K562 (cell line): ENCODE measurements around the gene B3GLCT. TPM values are rescaled to one million over a fixed set of nuclear protein-coding genes. Genes with fewer than 3 reads are reported as not detected.

Source experiments
- ATAC-seq: fragments of 200-7000 bp; cut with Tn5 transposase; 3 replicates; pipeline ENCODE4 v1.9.1; 2020; ENCODE audit warnings: moderate library complexity
- BruUV-seq: library from RNA; stranded (reverse); fragments of 400-500 nt; replicated peaks from 2 replicates; lab custom pipeline; 2021; lab: Mats Ljungman, UMichigan
- CTCF ChIA-PET: fragments of 300-600 bp; formaldehyde crosslinking; extraction: SDS; loops from one replicate; lab custom pipeline; 2021; ENCODE audit warnings: low intra/inter-chr PET ratio; lab: Yijun Ruan, JAX
- POLR2A ChIA-PET: fragments of 300-600, 350-650 bp; sonication (Branson Sonifier 250); formaldehyde crosslinking; extraction: SDS; loops from one replicate; lab custom pipeline; 2021; ENCODE audit warnings: antibody characterized with exemption, inconsistent platforms; lab: Yijun Ruan, JAX
- DNase-seq, 4 experiments: peaks; one replicate each; pipeline versions ENCODE4 v3.0.0 to v3.0.0-alpha.2; 2011 to 2018; ENCODE audit warnings: low spot score in 3 of 4, mixed read lengths in 3 of 4; ENCODE audit errors: extremely low read depth in 1 of 4
- FAIRE-seq: peaks from 2 replicates; lab custom pipeline; 2011; peaks lifted over from hg19 to GRCh38; lab: Jason Lieb, UNC
- H2AFZ ChIP-seq: 2 replicates; pipeline ENCODE4 v1.6.0; 2011; ENCODE audit warnings: low read depth, low read length, control low read depth, inconsistent platforms
- H3K27ac ChIP-seq: fragments of 200-600 bp; 3 replicates; pipeline ENCODE4 v1.8.0; 2011; ENCODE audit warnings: low read depth, mild to moderate bottlenecking, control low read depth, inconsistent platforms, low read length, moderate library complexity, mixed read lengths; ENCODE audit errors: extremely low read depth
- H3K27me3 ChIP-seq, 2 experiments: fragments of 300-600 bp in 1 of 2; 2 replicates in 1 of 2; 3 replicates in 1 of 2; pipeline versions ENCODE4 v1.6.0 to v1.8.0; 2011; ENCODE audit warnings: inconsistent platforms in 2 of 2, low read length in 2 of 2, mild to moderate bottlenecking in 1 of 2, mixed read lengths in 1 of 2, moderate library complexity in 1 of 2; ENCODE audit not compliant: control insufficient read depth in 2 of 2, insufficient read depth in 2 of 2
- H3K36me3 ChIP-seq: fragments of 300-600 bp; 3 replicates; pipeline ENCODE4 v1.8.0; 2011; ENCODE audit warnings: mild to moderate bottlenecking, low read length, inconsistent platforms; ENCODE audit not compliant: control insufficient read depth, insufficient read depth
- H3K4me1 ChIP-seq, 2 experiments: fragments of 200-600 bp in 1 of 2; replicated peaks in 1 of 2; 2 replicates in 1 of 2; 3 replicates in 1 of 2; pipeline versions ENCODE4 v1.5.1 to v1.8.0; 2011; ENCODE audit warnings: inconsistent platforms in 2 of 2, low read length in 2 of 2, mild to moderate bottlenecking in 1 of 2, mixed read lengths in 1 of 2, moderate library complexity in 1 of 2; ENCODE audit not compliant: control insufficient read depth in 2 of 2, insufficient read depth in 2 of 2
- H3K4me2 ChIP-seq: 2 replicates; pipeline ENCODE4 v1.6.1; 2011; ENCODE audit warnings: low read length, control low read depth, inconsistent platforms, mixed read lengths; ENCODE audit not compliant: insufficient read depth
- H3K4me3 ChIP-seq: fragments of 200-600 bp; sonication (generic), shearing (Covaris generic); 2 replicates; pipeline ENCODE4 v1.5.1; 2016; ENCODE audit warnings: control low read depth, inconsistent platforms
- H3K79me2 ChIP-seq: fragments of 200-600 bp; 3 replicates; pipeline ENCODE4 v1.8.0; 2011; ENCODE audit warnings: low read length, inconsistent platforms; ENCODE audit not compliant: control insufficient read depth, insufficient read depth
- H3K9ac ChIP-seq, 2 experiments: 2 replicates each; pipeline versions ENCODE4 v1.6.0 to v1.6.1; 2011; ENCODE audit warnings: low read depth in 2 of 2, low read length in 2 of 2, control low read depth in 1 of 2, inconsistent platforms in 1 of 2, mild to moderate bottlenecking in 1 of 2, mixed read lengths in 1 of 2; ENCODE audit not compliant: insufficient read depth in 1 of 2
- H3K9me1 ChIP-seq: one replicate; pipeline ENCODE4 v1.6.0; 2011; ENCODE audit warnings: inconsistent platforms, mild to moderate bottlenecking, low read length, moderate library complexity; ENCODE audit not compliant: control insufficient read depth, insufficient read depth
- H3K9me3 ChIP-seq: replicated peaks from 2 replicates; pipeline ENCODE4 v1.5.1; 2011; ENCODE audit warnings: low read depth, low read length, inconsistent platforms; ENCODE audit not compliant: control insufficient read depth, insufficient read depth
- H4K20me1 ChIP-seq: replicated peaks from 2 replicates; pipeline ENCODE4 v1.6.1; 2011; ENCODE audit warnings: low read length, inconsistent platforms, mixed read lengths; ENCODE audit not compliant: control insufficient read depth, insufficient read depth
- BRCA1 ChIP-seq, 2 experiments: fragments of 450-650 bp in 1 of 2; sonication (generic) in 1 of 2; formaldehyde crosslinking in 1 of 2; IDR thresholded peaks; 2 replicates each; pipeline versions ENCODE4 v1.5.0 to v1.6.1; 2017 to 2020; ENCODE audit warnings: mild to moderate bottlenecking in 1 of 2, missing genetic modification reagents in 1 of 2
- MCM3 ChIP-seq: fragments of 450-650 bp; IDR thresholded peaks from 2 replicates; pipeline ENCODE4 v1.6.1; 2016
- SAP30 ChIP-seq: fragments of 200-600 bp; sonication (generic); IDR thresholded peaks from 2 replicates; pipeline ENCODE4 v1.6.1; 2012; ENCODE audit warnings: borderline replicate concordance, low read depth, mild to moderate bottlenecking, moderate library complexity, low read length, control low read depth, inconsistent platforms; ENCODE audit not compliant: insufficient read depth, poor library complexity, severe bottlenecking
- ZNF354B ChIP-seq: fragments of 250-450 bp; sonication (Bioruptor Pico); IDR thresholded peaks from 2 replicates; pipeline ENCODE4 v1.4.0; 2020
- WGBS: fragments of 100-300 bp; shearing (Covaris generic); methylation state at CpG from one replicate; pipeline ENCODE4 v1.1.6; 2016; ENCODE audit warnings: low coverage, mixed read lengths; ENCODE audit not compliant: insufficient coverage; ENCODE audit errors: missing lambda C conversion rate; 5-methylcytosine and 5-hydroxymethylcytosine counted together
- in situ Hi-C: fragments of 300-500 bp; cut with MboI; formaldehyde crosslinking; loops from 4 replicates; pipeline ENCODE4 v1.15.0; 2018; ENCODE audit warnings: inconsistent platforms, mixed read lengths
- intact Hi-C: fragments of 100-400 bp; cut with micrococcal nuclease; formaldehyde crosslinking; loops from 2 replicates; pipeline ENCODE4 v1.14.2; 2022
- polyA plus RNA-seq, 8 experiments: library from polyadenylated mRNA; depleted of rRNA in 4 of 8; stranded (reverse) in 5 of 8; unstranded in 3 of 8; fragments of >200 nt; fragmentation: Nextera tagmentation in 2 of 8; fragmentation: Illumina TruSeq in 1 of 8; extraction: Ambion mirVana in 2 of 8; extraction: Trizol in 1 of 8; gene quantifications; 2 replicates each; pipeline versions ENCODE4 v1.2.1 to v1.2.3, GENCODE V29; 2011 to 2014; ENCODE audit warnings: inconsistent platforms in 1 of 8, missing spikeins in 1 of 8
- total RNA-seq, 7 experiments: library from RNA; depleted of rRNA in 6 of 7; stranded (reverse); fragments of >200 nt in 6 of 7; fragmentation: Illumina TruSeq in 2 of 7; extraction: Trizol in 2 of 7; gene quantifications; 2 replicates each; pipeline versions ENCODE4 v1.2.1 to v1.2.3, GENCODE V29; 2011 to 2021; ENCODE audit warnings: low replicate concordance in 1 of 7
- TF ChIP-seq, protein P1 (sequence below): fragments of 450-650 bp; IDR thresholded peaks from 2 replicates; pipeline ENCODE4 v1.6.1; 2016; ENCODE audit warnings: mild to moderate bottlenecking
- TF ChIP-seq, protein P2 (sequence below): fragments of 450-650 bp; formaldehyde crosslinking; IDR thresholded peaks from 2 replicates; pipeline ENCODE4 v1.4.0; 2022; ENCODE audit warnings: missing genetic modification characterization
- TF ChIP-seq, protein P3 (sequence below): sonication (generic); formaldehyde crosslinking; IDR thresholded peaks from 2 replicates; pipeline ENCODE4 v1.8.0; 2022; ENCODE audit warnings: mild to moderate bottlenecking, missing genetic modification reagents, borderline replicate concordance

The B3GLCT gene
- total and polyA plus RNA-seq, 9 of the 15 experiments (the other 6 are each of a cell fraction or from before 2014, with no cell fraction given) = 1.1 to 5.1 (median 2.9) TPM

DNA sequence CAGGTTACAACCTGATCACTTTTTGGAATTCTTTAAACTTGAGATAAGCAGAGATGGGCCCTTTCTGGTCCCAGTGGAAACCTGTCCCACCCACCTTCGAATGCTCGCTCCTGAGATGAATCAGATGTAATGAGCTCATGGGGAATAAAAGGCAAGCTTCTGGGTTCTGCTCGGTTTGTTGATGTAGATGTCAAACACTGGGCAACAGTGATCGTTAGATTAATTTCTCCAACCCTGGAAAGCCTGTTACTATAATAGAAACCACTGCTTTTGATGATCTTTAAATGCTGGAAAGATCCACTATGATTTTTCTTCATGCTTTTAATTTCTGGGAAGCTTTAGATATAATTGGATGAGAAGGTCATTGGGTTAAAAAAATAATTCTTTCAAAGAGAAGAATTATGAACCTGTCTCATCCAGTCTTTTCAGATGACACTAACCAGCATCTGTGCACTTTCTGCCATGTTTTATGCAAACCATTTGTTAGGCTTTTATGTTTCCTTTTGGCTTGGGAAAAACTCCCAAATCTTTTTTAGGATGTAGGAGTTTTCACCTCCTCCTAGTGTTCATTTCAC lies 49.3 kb downstream of the B3GLCT start:
- WGBS = 31% methylated on average over 4 of the region's 4 CpGs
- intact Hi-C loops = no loop called here
- ATAC-seq (no peak), FAIRE-seq (no peak), DNase-seq (no peak)
- ChIA-PET CTCF (no interaction called here), POLR2A (no interaction called here)
- Histone ChIP-seq H3K4me2 (no peak overlapping the region), H3K36me3 (no peaks in the 10 kb centered on the region), H3K27me3 (no peaks in the 10 kb centered on the region), H3K9me3 (no peaks in the 10 kb centered on the region), H2AFZ (no peak overlapping the region), H3K79me2 (no peaks in the 10 kb centered on the region), H3K9ac (no peak overlapping the region), H3K4me1 (no peaks in the 10 kb centered on the region), H3K27ac (no peak overlapping the region), H3K9me1 (no peaks in the 10 kb centered on the region), H3K4me3 (no peak overlapping the region), H4K20me1 (no peaks in the 10 kb centered on the region)
- BruUV-seq = no TSS peak
- in situ Hi-C loops = loop anchor here (25.0 kb wide), 1 partner anchor 488 kb away; the partner anchor contains the start of gene RXFP2
- TF ChIP-seq, protein P1, sequence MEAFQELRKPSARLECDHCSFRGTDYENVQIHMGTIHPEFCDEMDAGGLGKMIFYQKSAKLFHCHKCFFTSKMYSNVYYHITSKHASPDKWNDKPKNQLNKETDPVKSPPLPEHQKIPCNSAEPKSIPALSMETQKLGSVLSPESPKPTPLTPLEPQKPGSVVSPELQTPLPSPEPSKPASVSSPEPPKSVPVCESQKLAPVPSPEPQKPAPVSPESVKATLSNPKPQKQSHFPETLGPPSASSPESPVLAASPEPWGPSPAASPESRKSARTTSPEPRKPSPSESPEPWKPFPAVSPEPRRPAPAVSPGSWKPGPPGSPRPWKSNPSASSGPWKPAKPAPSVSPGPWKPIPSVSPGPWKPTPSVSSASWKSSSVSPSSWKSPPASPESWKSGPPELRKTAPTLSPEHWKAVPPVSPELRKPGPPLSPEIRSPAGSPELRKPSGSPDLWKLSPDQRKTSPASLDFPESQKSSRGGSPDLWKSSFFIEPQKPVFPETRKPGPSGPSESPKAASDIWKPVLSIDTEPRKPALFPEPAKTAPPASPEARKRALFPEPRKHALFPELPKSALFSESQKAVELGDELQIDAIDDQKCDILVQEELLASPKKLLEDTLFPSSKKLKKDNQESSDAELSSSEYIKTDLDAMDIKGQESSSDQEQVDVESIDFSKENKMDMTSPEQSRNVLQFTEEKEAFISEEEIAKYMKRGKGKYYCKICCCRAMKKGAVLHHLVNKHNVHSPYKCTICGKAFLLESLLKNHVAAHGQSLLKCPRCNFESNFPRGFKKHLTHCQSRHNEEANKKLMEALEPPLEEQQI = no peak
- TF ChIP-seq, protein P2, sequence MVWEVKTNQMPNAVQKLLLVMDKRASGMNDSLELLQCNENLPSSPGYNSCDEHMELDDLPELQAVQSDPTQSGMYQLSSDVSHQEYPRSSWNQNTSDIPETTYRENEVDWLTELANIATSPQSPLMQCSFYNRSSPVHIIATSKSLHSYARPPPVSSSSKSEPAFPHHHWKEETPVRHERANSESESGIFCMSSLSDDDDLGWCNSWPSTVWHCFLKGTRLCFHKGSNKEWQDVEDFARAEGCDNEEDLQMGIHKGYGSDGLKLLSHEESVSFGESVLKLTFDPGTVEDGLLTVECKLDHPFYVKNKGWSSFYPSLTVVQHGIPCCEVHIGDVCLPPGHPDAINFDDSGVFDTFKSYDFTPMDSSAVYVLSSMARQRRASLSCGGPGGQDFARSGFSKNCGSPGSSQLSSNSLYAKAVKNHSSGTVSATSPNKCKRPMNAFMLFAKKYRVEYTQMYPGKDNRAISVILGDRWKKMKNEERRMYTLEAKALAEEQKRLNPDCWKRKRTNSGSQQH (CRISPR knock-in tag) = no peak
- TF ChIP-seq ZNF354B (CRISPR knock-in tag) (no peak), MCM3 (no peak), BRCA1 (IDR thresholded peaks at IDR 0.05) (no peak), BRCA1 (CRISPR knock-in tag; IDR thresholded peaks at IDR 0.05) (no peak), SAP30 (no peak)
- TF ChIP-seq, protein P3, sequence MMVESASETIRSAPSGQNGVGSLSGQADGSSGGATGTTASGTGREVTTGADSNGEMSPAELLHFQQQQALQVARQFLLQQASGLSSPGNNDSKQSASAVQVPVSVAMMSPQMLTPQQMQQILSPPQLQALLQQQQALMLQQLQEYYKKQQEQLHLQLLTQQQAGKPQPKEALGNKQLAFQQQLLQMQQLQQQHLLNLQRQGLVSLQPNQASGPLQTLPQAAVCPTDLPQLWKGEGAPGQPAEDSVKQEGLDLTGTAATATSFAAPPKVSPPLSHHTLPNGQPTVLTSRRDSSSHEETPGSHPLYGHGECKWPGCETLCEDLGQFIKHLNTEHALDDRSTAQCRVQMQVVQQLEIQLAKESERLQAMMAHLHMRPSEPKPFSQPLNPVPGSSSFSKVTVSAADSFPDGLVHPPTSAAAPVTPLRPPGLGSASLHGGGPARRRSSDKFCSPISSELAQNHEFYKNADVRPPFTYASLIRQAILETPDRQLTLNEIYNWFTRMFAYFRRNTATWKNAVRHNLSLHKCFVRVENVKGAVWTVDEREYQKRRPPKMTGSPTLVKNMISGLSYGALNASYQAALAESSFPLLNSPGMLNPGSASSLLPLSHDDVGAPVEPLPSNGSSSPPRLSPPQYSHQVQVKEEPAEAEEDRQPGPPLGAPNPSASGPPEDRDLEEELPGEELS (CRISPR knock-in tag) = no peak
